H1 (cell line): ENCODE results near the gene RUSC2. TPM values are rescaled to one million over a fixed set of nuclear protein-coding genes. Genes with fewer than 3 reads are reported as not detected.

Experiments used
- CHD2 ChIP-seq: IDR thresholded peaks from 2 replicates; pipeline ENCODE4 v1.6.1; 2012; ENCODE audit warnings: low read length, improper control_type of control experiment
- CREB1 ChIP-seq: IDR thresholded peaks from 2 replicates; pipeline ENCODE4 v1.6.1; 2012; ENCODE audit warnings: inconsistent platforms
- EZH2 ChIP-seq: fragments of 200-600 bp; sonication (generic); IDR thresholded peaks from 2 replicates; pipeline ENCODE4 v1.7.1; 2012; ENCODE audit warnings: low read depth, mild to moderate bottlenecking, moderate library complexity, low read length, inconsistent platforms; ENCODE audit not compliant: severe bottlenecking
- GTF2F1 ChIP-seq: IDR thresholded peaks from 2 replicates; pipeline ENCODE4 v1.6.1; 2012; ENCODE audit warnings: low read depth, low read length, improper control_type of control experiment, borderline replicate concordance
- RFX5 ChIP-seq: IDR thresholded peaks from 2 replicates; pipeline ENCODE4 v1.6.1; 2011; ENCODE audit warnings: low read depth, low read length, improper control_type of control experiment, borderline replicate concordance
- TBP ChIP-seq: IDR thresholded peaks from 2 replicates; pipeline ENCODE4 v1.6.1; 2011; ENCODE audit warnings: low read depth, low read length, improper control_type of control experiment
- polyA plus RNA-seq, 7 experiments: library from polyadenylated mRNA; depleted of rRNA in 3 of 7; stranded (reverse) in 5 of 7; unstranded in 2 of 7; fragments of >200 nt in 5 of 7; fragments of 200-250 nt in 2 of 7; gene quantifications; 1 replicate in 5 of 7; 2 replicates in 1 of 7; 4 replicates in 1 of 7; pipeline versions ENCODE4 v1.2.1 to v1.2.3, GENCODE V29; 2011 to 2013; ENCODE audit warnings: missing spikeins in 2 of 7, mixed read lengths in 2 of 7
- total RNA-seq: library from RNA; stranded (reverse); fragmentation: NEBNext Ultra II Directional; extraction: Animal tissue kit (Norgen Biotek cat#: 25700); gene quantifications from 2 replicates; pipeline ENCODE4 v1.2.1, GENCODE V29; 2021

RUSC2 gene
- total and polyA plus RNA-seq, 2 of the 8 experiments (the other 6 are each of a cell fraction or from before 2014, with no cell fraction given): 4.2 to 7.9 TPM

GRCh38 chr9:35464141-35465025 lies 25.5 kb upstream of the RUSC2 start (continued):
- no peak for TF ChIP-seq TBP
- no peak for TF ChIP-seq GTF2F1
- no peak for TF ChIP-seq EZH2
- no peak for TF ChIP-seq CREB1
- no peak for TF ChIP-seq CHD2
- TF ChIP-seq RFX5: no peak
